Stimulated activated CD4-positive, alpha-beta T cell treated with anti-CD3 and anti-CD28 coated beads, Interleukin-1b, Interleukin-23, amount 100 ng/mL, for 4 hours (primary cell): ENCODE measurements around the gene GDF3.
A peak's percentile ranks its signal among the peaks of the same experiment; 100 is the strongest.

ENCODE experiments used
- DNase-seq, 2 donors: peaks; one replicate each; pipeline ENCODE4 v3.0.0-alpha.2; 2020; ENCODE audit warnings: low read depth in 2 of 2

GDF3 gene

GRCh38 chr12:7667125-7667524 lies 28.4 kb downstream of the GDF3 start:
- DNase-seq: no peak

- no peak for DNase-seq
These were observed 29.0 kb downstream of the GDF3 start for GRCh38 chr12:7666595-7666994.

GRCh38 chr12:7661741-7662140 lies 33.8 kb downstream of the GDF3 start:
- DNase-seq: no peak

- DNase-seq: no peak
These were observed 39.5 kb downstream of the GDF3 start for GRCh38 chr12:7656121-7656520.

- DNase-seq: no peak
These were observed 45.5 kb downstream of the GDF3 start for GRCh38 chr12:7650091-7650490.

GRCh38 chr12:7647071-7647470 lies 48.5 kb downstream of the GDF3 start:
- DNase-seq: no peak

GRCh38 chr12:7646178-7646475 lies 49.4 kb downstream of the GDF3 start:
- no peak for DNase-seq

GRCh38 chr12:7645395-7646177 lies 50.0 kb downstream of the GDF3 start:
- DNase-seq: peak in 1 of 2 donors; percentile 18

- no peak for DNase-seq
These were observed 52.7 kb downstream of the GDF3 start for GRCh38 chr12:7642876-7643309.

GRCh38 chr12:7642287-7642686 lies 53.3 kb downstream of the GDF3 start:
- no peak for DNase-seq

GRCh38 chr12:7640123-7640995 lies 55.2 kb downstream of the GDF3 start:
- peak; percentile 16 to 27 for DNase-seq
